Measurements from ENCODE around the gene LAMB2. TPM values are rescaled to one million over a fixed set of nuclear protein-coding genes. Genes with fewer than 3 reads are reported as not detected.

Gene LAMB2
- total RNA-seq, 2 donors from 2014 or later: 0.65 to 3.3 TPM

DNA sequence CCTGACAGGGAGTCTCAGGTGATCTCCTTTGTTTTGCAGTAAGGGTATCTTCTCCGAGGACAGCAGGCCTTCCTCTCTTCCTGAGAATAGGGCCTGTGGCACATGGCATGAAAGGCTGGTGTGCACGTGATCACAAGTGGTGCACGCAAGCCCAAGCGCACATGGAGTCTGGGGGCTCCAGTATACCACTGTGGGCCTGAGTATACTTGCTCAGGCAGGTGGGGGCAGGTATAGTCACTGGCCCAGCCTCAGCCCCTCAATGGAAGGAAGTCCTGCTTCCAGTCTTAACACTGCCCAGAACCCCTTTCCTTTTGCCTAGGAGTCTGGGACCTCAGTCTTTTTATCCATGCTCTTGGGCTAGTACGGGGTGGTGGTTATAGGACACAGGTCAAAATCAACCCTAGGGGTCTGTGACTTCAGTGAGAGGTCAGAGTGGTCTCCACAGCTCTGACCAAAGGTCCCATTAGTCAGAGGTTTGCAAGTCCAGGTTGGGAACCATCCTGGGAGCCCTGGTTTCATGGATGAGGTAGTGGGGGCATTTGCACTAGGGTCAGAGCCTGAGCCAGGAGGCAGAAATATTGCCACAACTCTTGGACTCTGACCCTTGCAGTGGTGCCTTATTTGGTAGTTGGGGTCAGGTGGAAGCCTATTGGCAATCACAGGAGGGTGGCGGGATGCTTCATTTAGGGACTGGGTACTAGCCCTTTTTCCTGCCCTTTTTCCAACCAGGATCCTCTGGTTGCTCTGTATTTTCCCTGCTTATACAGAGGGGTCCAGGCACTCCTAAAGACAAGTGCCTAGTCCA is 34.1 kb upstream of the LAMB2 start:
- H3K27ac Mint-ChIP-seq: peak overlapping the region; percentile 87

DNA sequence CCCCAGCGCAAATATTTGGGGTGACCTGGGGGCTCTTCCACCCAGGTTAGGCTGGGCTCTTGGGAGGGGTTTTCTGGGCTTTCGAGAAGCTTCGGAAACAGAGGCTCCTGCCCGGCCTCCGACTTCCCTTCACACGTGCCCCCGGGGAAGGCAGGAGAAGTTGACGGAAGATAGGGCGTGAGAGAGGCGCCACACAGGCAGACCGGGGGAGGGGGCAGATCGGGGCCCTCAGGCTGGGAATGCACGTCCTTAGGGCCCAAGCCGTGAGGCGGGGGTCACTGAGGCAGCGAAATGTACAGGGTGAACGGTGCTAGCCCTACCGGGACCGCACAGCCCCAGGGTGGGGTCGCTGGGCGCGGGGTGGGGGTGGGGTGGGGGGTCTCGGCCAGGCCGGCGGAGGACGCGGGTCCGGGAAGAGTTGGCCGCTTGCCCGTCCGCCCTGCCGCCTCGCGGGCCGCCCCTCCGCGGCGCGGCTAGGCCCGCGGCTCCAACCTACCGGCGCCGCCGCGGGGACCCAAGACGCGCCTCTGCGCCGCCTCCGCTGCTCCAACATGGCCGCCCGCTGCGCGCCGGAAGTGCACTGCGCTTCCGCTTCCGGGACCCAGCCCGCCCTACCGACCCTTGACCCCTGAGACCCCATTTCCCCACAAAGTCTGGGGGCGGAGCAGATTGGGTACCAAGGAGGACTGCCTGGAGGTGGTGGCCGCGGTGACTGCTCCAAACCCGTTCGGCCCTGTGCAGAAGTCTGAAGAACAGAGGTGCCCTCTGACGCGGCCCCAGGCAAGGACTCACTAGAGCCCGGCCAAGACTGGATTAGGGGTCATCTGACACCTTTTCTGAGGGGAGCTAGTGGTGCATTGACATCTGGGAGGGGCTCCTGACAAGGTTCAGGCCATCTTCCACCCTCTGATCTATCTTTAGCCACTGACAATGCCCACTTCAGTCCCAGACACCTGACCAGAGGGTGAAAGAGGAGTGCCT is 33.2 kb upstream of the LAMB2 start, which contains the start of gene CCDC71:
Gene CCDC71 (minus strand): TSS at position 561 of the 981 bp plus-strand sequence. CDS start 2,123 bp downstream, outside the sequence.
- H3K4me3 Mint-ChIP-seq: peak within 1 kb of the TSS; percentile 96

More for the DNA sequence above, 34.1 kb upstream of the LAMB2 start:
- no peaks in the 10 kb centered on the region for H3K9me3 ChIP-seq (ENCODE audit: control insufficient read depth, low read length, poor library complexity, severe bottlenecking)
- Mint-ChIP-seq H3K4me1 (peaks cover 22% of the 10 kb centered on the region), H3K4me3 (peak overlapping the region; percentile 96), H3K36me3 (ENCODE audit: low read depth) (no peaks in the 10 kb centered on the region), H3K27me3 (no peaks in the 10 kb centered on the region)
- DNase-seq (no peak), ATAC-seq (no peak)

DNA sequence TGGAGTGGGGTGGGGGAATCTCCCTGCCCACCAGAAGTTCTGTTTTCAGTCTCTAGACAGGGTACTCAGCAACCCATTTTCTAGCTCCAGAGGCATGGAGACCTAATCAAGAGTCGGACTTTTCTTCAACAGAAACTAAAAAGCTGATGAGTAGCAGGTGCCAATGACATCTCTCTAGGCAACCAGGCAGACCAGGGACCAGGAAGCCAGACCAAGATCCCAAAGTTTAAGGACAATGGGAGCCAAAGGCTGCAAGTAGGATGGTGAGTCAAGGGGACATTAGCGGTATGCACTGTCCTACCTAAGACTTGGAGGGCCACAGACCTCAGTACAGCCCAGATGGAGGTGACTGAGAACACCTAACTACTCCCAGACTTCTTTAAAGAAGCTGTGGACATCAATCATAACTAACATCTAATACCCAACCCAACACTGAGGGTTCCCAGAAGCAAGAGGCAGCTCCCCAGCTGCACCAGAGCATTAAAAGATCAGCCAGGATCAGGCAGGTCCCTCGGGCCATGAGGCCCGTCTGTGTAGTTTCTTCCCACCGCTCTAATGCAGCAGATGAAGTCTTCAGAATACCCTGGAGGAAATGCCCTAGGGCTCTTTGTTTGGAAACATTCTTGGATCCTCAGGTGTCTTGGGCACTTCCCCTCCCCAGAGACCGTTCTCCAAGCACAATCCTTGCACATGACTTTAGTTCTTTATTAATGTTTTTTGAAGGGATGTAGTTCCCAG is 32.3 kb upstream of the LAMB2 start:
- DNase-seq (no peak), ATAC-seq (no peak)
- no peaks in the 10 kb centered on the region for H3K36me3 Mint-ChIP-seq (ENCODE audit: low read depth)
- H3K4me1 Mint-ChIP-seq: peaks cover 17% of the 10 kb centered on the region
- peak overlapping the region; percentile 87 for H3K27ac Mint-ChIP-seq
- H3K27me3 Mint-ChIP-seq: no peaks in the 10 kb centered on the region
- no peaks in the 10 kb centered on the region for H3K9me3 ChIP-seq (ENCODE audit: control insufficient read depth, low read length, poor library complexity, severe bottlenecking)
- H3K4me3 Mint-ChIP-seq: peak overlapping the region; percentile 96

More for the DNA sequence above, 33.2 kb upstream of the LAMB2 start, which contains the start of gene CCDC71:
- DNase-seq: peak; percentile 56 to 63 (median 56)
- no peaks in the 10 kb centered on the region for H3K36me3 Mint-ChIP-seq (ENCODE audit: low read depth)
- peak within 1 kb of the TSS; percentile 87 for H3K27ac Mint-ChIP-seq
- no peaks in the 10 kb centered on the region for H3K27me3 Mint-ChIP-seq
- H3K4me1 Mint-ChIP-seq: peaks cover 20% of the 10 kb centered on the region
- no peaks in the 10 kb centered on the region for H3K9me3 ChIP-seq (ENCODE audit: control insufficient read depth, low read length, poor library complexity, severe bottlenecking)
- ATAC-seq: peak; percentile 86

DNA sequence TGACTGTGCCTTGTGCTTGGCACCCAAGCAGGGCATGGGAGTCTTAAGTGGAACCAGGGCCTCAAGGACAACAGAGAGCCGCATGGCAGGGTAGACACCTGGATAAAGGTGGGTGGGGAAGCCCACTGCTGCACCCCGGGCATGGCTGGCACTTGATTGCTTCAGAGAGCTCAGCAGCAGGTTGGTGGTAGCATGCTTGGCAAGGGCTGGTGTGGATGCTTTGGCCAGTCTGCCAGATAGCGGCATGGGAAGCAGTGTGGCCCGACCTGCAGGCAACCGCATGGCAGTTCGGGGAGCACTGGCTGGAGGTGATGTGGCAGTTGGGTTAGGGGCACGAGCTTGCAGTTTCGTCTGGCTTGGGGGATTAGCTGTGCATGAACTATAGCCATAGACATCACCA is 30.8 kb upstream of the LAMB2 start:
- Mint-ChIP-seq H3K27ac (no peak overlapping the region), H3K27me3 (no peaks in the 10 kb centered on the region), H3K36me3 (ENCODE audit: low read depth) (no peaks in the 10 kb centered on the region), H3K4me1 (peaks cover 17% of the 10 kb centered on the region), H3K4me3 (peak overlapping the region; percentile 96)
- DNase-seq: no peak
- H3K9me3 ChIP-seq (ENCODE audit: control insufficient read depth, low read length, poor library complexity, severe bottlenecking): no peaks in the 10 kb centered on the region
- no peak for ATAC-seq

DNA sequence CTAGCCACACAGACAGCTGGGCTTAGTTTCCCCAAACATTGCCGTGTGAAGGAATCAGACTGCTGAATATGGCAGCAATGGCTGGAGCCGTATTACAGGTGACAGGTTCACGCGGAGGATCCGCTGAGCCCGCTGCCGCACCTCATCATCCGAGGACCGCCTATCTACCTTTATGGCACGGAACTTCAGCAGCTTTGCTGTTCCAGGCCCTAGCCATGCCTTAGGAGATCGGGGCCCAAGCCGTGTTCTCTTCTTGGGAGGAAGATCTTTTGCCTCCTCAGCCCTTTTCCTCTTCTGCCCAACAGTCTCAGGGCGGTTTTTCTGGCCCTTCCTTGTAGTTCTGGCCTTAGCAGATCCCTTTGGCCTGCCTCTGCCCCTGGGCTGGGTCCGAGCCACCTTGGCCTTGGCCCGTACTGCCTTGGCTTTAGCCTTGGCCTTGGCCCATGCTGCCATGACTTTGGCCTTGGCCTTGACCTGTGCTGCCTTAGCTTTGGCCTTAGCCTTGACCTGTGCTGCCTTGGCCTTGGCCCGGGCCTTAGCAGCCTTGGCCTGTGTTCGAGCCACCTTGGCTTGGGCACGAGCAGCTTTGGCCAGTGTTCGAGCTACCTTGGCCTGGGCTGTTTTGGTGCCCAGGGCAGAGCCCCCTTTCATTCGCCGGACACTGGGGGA is 30.0 kb upstream of the LAMB2 start:
- H3K4me3 Mint-ChIP-seq: no peak overlapping the region
- no peaks in the 10 kb centered on the region for H3K36me3 Mint-ChIP-seq (ENCODE audit: low read depth)
- no peak overlapping the region for H3K27ac Mint-ChIP-seq
- H3K9me3 ChIP-seq (ENCODE audit: control insufficient read depth, low read length, poor library complexity, severe bottlenecking): no peaks in the 10 kb centered on the region
- DNase-seq (no peak), ATAC-seq (no peak)
- no peaks in the 10 kb centered on the region for H3K27me3 Mint-ChIP-seq
- peaks cover 21% of the 10 kb centered on the region for H3K4me1 Mint-ChIP-seq

DNA sequence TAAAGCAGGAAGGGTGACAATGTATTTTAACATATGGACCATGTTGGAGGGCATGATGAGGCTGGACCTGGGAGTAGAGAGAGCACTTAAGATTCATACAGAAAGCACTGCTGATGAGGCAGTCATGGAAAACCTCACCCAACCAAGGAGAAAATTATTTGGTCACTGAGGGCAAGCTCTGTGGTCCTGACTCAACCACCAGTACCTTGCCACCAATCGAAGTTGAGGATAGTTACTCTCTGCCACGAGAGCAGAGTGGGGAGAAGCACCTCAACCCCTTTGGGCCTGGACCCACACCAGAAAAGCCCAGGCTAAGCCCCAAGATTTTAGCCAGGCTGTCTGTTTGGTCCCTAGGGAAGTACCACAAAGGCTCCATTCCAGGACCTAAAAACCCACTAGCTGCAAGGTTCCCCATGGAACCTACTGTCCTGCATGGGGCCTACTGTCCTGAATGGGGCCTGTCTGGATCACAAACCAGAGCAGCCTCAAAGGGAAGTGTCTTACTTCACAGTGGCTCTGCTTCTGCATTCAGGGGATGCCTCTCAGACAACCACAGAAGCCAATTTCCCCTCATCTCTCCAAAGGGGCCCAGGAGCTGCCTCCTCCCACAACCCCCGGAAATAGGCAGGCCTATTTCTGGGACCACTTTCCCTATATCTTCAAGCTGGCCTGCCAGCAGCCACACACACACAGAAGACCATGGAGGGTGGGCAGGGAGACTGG is 29.1 kb upstream of the LAMB2 start:
- DNase-seq (no peak), ATAC-seq (no peak)
- Mint-ChIP-seq H3K4me1 (peaks cover 21% of the 10 kb centered on the region), H3K36me3 (ENCODE audit: low read depth) (no peaks in the 10 kb centered on the region), H3K27ac (no peak overlapping the region), H3K4me3 (no peak overlapping the region), H3K27me3 (no peaks in the 10 kb centered on the region)
- H3K9me3 ChIP-seq (ENCODE audit: control insufficient read depth, low read length, poor library complexity, severe bottlenecking): no peaks in the 10 kb centered on the region

DNA sequence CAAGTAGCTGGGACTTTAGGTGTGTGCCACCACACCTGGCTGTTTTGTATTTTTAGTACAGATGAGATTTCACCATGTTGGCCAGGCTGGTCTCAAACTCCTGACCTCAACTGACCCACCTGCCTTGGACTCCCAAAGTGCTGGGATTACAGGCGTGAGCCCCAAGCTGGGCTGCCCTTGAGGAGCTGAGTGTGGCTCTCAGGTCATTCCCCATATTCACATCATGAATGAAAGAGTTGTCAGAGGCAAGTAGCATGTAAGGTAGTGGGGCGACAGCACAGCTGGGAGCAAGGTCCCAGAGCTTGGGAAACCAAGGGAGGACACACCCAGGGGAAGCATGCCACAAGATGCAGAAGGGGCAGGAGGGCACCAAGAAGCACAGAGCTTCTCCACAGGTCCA is 28.3 kb upstream of the LAMB2 start:
- no peaks in the 10 kb centered on the region for H3K27me3 Mint-ChIP-seq
- no peaks in the 10 kb centered on the region for H3K9me3 ChIP-seq (ENCODE audit: control insufficient read depth, low read length, poor library complexity, severe bottlenecking)
- peaks cover 20% of the 10 kb centered on the region for H3K4me1 Mint-ChIP-seq
- H3K27ac Mint-ChIP-seq: no peak overlapping the region
- H3K4me3 Mint-ChIP-seq: no peak overlapping the region
- ATAC-seq: no peak
- no peak for DNase-seq
- H3K36me3 Mint-ChIP-seq (ENCODE audit: low read depth): no peaks in the 10 kb centered on the region

DNA sequence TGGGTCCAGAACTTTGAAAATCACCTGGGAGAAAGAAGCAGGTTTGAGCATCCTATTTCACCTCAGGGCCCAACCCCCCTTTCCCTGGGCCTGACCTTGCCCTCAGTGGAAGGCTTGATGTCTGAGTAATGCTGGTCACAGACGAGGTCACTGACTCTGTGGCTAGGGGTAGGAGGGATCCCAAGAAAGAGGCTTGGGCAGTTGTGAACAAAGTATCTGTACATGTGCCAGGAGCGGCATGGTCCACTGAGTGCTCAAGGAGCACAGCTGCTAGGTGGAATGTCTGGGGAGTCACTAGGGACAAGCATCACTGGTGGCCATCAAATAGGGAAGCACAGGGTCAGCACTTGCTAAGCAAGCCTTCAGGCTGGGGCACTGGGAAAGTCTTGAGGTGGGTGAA is 25.9 kb upstream of the LAMB2 start:
- Mint-ChIP-seq H3K4me1 (peaks cover 4% of the 10 kb centered on the region), H3K27me3 (no peaks in the 10 kb centered on the region), H3K36me3 (ENCODE audit: low read depth) (no peaks in the 10 kb centered on the region), H3K4me3 (no peak overlapping the region), H3K27ac (peak overlapping the region; percentile 11)
- ATAC-seq (no peak), DNase-seq (no peak)
- H3K9me3 ChIP-seq (ENCODE audit: control insufficient read depth, low read length, poor library complexity, severe bottlenecking): no peaks in the 10 kb centered on the region

DNA sequence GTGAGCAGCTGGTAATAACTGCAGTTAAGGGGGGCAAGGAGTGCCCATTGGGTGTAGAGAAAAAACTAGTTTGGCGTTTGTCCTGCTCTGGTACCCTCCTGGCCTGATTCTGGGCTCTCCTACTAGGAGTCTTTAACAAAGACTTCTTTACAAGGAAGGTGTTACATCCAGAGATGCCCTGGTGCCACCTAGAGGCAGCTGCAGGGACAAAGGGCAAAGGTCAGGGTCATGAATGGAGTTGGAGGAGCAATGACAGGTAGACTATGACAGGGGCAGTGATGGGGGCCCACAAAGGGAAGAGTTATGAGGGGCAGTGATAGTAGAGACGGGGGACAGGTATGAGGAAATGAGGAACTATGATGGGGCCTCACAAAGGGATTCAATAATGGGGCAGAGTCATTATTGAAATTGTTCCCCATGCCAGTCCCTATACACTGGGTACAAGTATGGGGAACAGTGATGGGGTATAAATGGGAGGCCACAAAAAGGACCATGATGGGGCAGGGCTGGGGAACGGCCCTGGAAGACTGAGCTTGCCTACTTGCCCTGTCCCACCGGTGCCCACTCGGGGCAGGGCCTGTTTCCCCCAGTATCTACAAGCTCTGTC is 25.4 kb upstream of the LAMB2 start:
- H3K36me3 Mint-ChIP-seq (ENCODE audit: low read depth): no peaks in the 10 kb centered on the region
- peak; percentile 34 to 58 (median 45) for DNase-seq
- no peaks in the 10 kb centered on the region for H3K9me3 ChIP-seq (ENCODE audit: control insufficient read depth, low read length, poor library complexity, severe bottlenecking)
- H3K27ac Mint-ChIP-seq: peak overlapping the region; percentile 16
- H3K4me1 Mint-ChIP-seq: peaks cover 4% of the 10 kb centered on the region
- ATAC-seq: peak; percentile 93
- H3K27me3 Mint-ChIP-seq: no peaks in the 10 kb centered on the region
- no peak overlapping the region for H3K4me3 Mint-ChIP-seq

DNA sequence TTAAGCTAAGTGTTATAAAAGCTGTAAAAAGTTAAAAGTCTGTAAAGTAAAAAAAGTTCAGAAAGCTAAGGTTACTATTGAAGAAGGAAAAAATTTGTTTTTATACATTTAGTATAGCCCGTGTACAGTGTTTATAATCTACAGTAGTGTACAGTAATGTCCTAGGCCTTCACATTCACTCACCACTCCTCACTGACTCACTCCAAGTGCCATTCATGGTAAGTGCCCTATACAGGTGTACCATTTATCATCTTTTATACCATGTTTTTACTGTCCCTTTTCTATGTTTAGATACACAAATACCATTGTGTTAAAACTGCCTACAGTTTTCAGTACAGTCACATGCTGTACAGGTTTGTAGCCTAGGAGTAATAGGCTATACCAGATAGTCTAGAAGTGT is 24.4 kb upstream of the LAMB2 start:
- Mint-ChIP-seq H3K4me1 (peaks cover 4% of the 10 kb centered on the region), H3K27me3 (no peaks in the 10 kb centered on the region), H3K36me3 (ENCODE audit: low read depth) (no peaks in the 10 kb centered on the region), H3K4me3 (no peak overlapping the region), H3K27ac (no peak overlapping the region)
- DNase-seq (no peak), ATAC-seq (no peak)
- H3K9me3 ChIP-seq (ENCODE audit: control insufficient read depth, low read length, poor library complexity, severe bottlenecking): no peaks in the 10 kb centered on the region

DNA sequence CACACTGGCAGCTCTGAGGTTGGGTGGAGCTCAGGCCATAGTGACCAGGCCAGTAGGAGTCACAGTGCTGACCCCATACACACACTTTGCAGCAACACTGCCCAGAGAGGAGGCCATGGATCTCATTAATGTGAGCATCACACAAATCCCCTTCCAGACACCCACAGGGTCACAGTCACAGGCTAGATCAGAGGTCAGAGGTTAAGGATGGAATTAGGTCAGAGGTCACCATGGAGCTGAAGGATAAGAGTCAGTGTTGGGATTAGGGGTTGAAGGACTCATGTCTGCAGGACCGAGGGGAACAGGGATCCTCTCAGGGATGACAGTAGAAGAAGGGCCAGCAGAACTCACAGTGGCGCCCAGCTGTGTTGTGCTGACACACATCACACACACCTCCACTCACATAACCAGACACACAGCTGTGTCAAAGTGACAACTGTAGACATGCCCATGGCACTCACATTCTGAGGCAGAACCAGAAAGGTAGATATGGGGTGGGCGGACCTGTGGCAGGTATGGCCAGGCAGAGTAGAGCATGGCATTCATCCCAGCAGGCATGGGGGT is 20.6 kb upstream of the LAMB2 start:
- H3K4me3 Mint-ChIP-seq: no peak overlapping the region
- H3K4me1 Mint-ChIP-seq: peaks cover 4% of the 10 kb centered on the region
- H3K36me3 Mint-ChIP-seq (ENCODE audit: low read depth): no peaks in the 10 kb centered on the region
- ATAC-seq (no peak), DNase-seq (no peak)
- H3K27ac Mint-ChIP-seq: peak overlapping the region; percentile 19
- no peaks in the 10 kb centered on the region for H3K9me3 ChIP-seq (ENCODE audit: control insufficient read depth, low read length, poor library complexity, severe bottlenecking)
- no peaks in the 10 kb centered on the region for H3K27me3 Mint-ChIP-seq
